ENCODE data around the gene CELF5. TPM values are rescaled to one million over a fixed set of nuclear protein-coding genes. Genes with fewer than 3 reads are reported as not detected.

The CELF5 gene
- total and polyA plus RNA-seq, 12 donors: not detected

GRCh38 chr19:3293560-3293959 lies 69.1 kb downstream of the CELF5 start:
- WGBS, 2 donors: 80 to 81% methylated on average over 9 of the region's 9 CpGs
- intact Hi-C loops (cut with DNase I): no loop called here
- no peak overlapping the region for H3K27ac ChIP-seq

GRCh38 chr19:3294080-3294850 lies 69.8 kb downstream of the CELF5 start:
- WGBS, 2 donors: 77 to 79% methylated on average over 20 of the region's 20 CpGs
- H3K4me1 ChIP-seq: no peaks in the 10 kb centered on the region
- intact Hi-C loops (cut with DNase I): no loop called here
- no peak for ATAC-seq
- H3K27ac ChIP-seq: no peak overlapping the region
- H3K36me3 ChIP-seq: no peaks in the 10 kb centered on the region
- peaks cover 0 to 80% (median 57%) of the 10 kb centered on the region in 7 donors for H3K27me3 ChIP-seq
- no peaks in the 10 kb centered on the region for H3K9me3 ChIP-seq
- H3K4me3 ChIP-seq: no peak overlapping the region
- TF ChIP-seq CTCF (IDR thresholded peaks at IDR 0.05): no peak
- DNase-seq: no peak

More at GRCh38 chr19:3293560-3293959, 69.1 kb downstream of the CELF5 start:
- Histone ChIP-seq H3K27me3 (peaks cover 0 to 85% (median 61%) of the 10 kb centered on the region in 7 donors), H3K4me3 (no peak overlapping the region), H3K4me1 (no peaks in the 10 kb centered on the region), H3K36me3 (no peaks in the 10 kb centered on the region), H3K9me3 (no peaks in the 10 kb centered on the region)
- DNase-seq (no peak), ATAC-seq (no peak)
- no peak for TF ChIP-seq CTCF (IDR thresholded peaks at IDR 0.05)

GRCh38 chr19:3295581-3295980 lies 71.1 kb downstream of the CELF5 start:
- no peak for TF ChIP-seq CTCF (IDR thresholded peaks at IDR 0.05)
- Histone ChIP-seq H3K36me3 (no peaks in the 10 kb centered on the region), H3K27me3 (peaks cover 0 to 70% (median 55%) of the 10 kb centered on the region in 7 donors), H3K4me3 (no peak overlapping the region), H3K4me1 (no peaks in the 10 kb centered on the region), H3K9me3 (no peaks in the 10 kb centered on the region), H3K27ac (no peak overlapping the region)
- intact Hi-C loops (cut with DNase I): no loop called here
- WGBS, 2 donors: 43 to 44% methylated on average over 14 of the region's 14 CpGs
- DNase-seq: no peak
- ATAC-seq: no peak

GRCh38 chr19:3296034-3296433 lies 71.6 kb downstream of the CELF5 start:
- no peak for ATAC-seq
- DNase-seq: no peak
- no peaks in the 10 kb centered on the region for H3K4me1 ChIP-seq
- no peak overlapping the region for H3K4me3 ChIP-seq
- peaks cover 0 to 70% (median 53%) of the 10 kb centered on the region in 7 donors for H3K27me3 ChIP-seq
- 66 to 70% methylated on average over 9 of the region's 9 CpGs for WGBS, 2 donors
- H3K27ac ChIP-seq: no peak overlapping the region
- no peak for TF ChIP-seq CTCF (IDR thresholded peaks at IDR 0.05)
- no peaks in the 10 kb centered on the region for H3K9me3 ChIP-seq
- no peaks in the 10 kb centered on the region for H3K36me3 ChIP-seq
- intact Hi-C loops (cut with DNase I): no loop called here
